Measurements from ENCODE around the gene MFSD6L.

DNA sequence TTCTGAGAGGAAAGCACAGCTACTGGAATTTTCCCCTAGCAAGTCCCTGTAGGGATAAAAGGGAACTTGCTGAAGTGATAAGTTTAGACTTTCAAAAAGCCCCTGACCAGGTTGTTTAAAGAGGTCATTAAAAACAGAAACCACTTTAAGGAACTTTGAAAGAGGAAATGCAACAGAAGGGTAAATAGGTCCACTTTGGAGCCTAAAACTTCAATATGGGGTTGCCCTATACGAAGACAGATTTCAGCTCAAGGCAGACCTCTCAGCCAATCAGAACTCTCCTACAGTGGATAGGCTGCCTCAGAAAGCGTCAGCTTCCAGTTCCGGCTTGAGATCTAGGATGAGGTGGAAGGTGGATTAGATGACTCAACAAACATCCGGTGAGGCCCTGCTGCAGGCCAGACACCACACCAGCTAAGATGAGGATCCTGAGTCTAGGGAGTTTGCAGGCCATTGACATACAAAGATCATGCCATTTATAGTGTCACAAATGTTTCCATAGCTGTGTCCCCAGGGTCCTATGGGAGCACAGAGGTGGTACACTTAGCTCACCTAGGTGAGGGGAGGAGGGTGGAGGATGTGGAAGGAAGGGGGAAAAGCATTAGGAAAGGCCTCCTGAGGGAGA, 7.9 kb upstream of the MFSD6L start:
- no peak for TF ChIP-seq NFAT5 (CRISPR knock-in tag; IDR thresholded peaks at IDR 0.05)
- TF ChIP-seq MAFF (IDR thresholded peaks at IDR 0.05; ENCODE audit: low read depth, low read length): no peak
- no peak for TF ChIP-seq CTCF (CRISPR knock-in tag; IDR thresholded peaks at IDR 0.05)
- TF ChIP-seq ZNF230 (CRISPR knock-in tag; IDR thresholded peaks at IDR 0.05): no peak
- TF ChIP-seq, protein P1, sequence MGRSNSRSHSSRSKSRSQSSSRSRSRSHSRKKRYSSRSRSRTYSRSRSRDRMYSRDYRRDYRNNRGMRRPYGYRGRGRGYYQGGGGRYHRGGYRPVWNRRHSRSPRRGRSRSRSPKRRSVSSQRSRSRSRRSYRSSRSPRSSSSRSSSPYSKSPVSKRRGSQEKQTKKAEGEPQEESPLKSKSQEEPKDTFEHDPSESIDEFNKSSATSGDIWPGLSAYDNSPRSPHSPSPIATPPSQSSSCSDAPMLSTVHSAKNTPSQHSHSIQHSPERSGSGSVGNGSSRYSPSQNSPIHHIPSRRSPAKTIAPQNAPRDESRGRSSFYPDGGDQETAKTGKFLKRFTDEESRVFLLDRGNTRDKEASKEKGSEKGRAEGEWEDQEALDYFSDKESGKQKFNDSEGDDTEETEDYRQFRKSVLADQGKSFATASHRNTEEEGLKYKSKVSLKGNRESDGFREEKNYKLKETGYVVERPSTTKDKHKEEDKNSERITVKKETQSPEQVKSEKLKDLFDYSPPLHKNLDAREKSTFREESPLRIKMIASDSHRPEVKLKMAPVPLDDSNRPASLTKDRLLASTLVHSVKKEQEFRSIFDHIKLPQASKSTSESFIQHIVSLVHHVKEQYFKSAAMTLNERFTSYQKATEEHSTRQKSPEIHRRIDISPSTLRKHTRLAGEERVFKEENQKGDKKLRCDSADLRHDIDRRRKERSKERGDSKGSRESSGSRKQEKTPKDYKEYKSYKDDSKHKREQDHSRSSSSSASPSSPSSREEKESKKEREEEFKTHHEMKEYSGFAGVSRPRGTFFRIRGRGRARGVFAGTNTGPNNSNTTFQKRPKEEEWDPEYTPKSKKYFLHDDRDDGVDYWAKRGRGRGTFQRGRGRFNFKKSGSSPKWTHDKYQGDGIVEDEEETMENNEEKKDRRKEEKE (IDR thresholded peaks at IDR 0.05): no peak
- TF ChIP-seq JUN (CRISPR knock-in tag; IDR thresholded peaks at IDR 0.05): no peak
- no peak for TF ChIP-seq ZNF747 (CRISPR knock-in tag; IDR thresholded peaks at IDR 0.05; ENCODE audit: borderline replicate concordance)
- no peak for TF ChIP-seq HOXA3 (CRISPR knock-in tag; IDR thresholded peaks at IDR 0.05)
